HS-27A (cell line): ENCODE results near the gene GPR52.

ENCODE experiments used
- DNase-seq: peaks from one replicate; pipeline ENCODE4 v3.0.0-alpha.2; 2012; ENCODE audit warnings: low read depth, missing footprints

The GPR52 gene

GRCh38 chr1:174469052-174469451 lies 21.3 kb downstream of the GPR52 start:
- DNase-seq: no peak

- no peak for DNase-seq
Measured at GRCh38 chr1:174469687-174470086, 21.9 kb downstream of the GPR52 start.

GRCh38 chr1:174479281-174479680 lies 31.5 kb downstream of the GPR52 start:
- no peak for DNase-seq

- DNase-seq: no peak
Measured at GRCh38 chr1:174480324-174480723, 32.6 kb downstream of the GPR52 start.

GRCh38 chr1:174491606-174492005 lies 43.8 kb downstream of the GPR52 start:
- DNase-seq: no peak

GRCh38 chr1:174497478-174497877 lies 49.7 kb downstream of the GPR52 start:
- no peak for DNase-seq
